ENCODE data around the gene ARHGAP4.

ARHGAP4 gene

GRCh38 chrX:153869473-153870287 lies 56.4 kb downstream of the ARHGAP4 start:
- H3K4me3 ChIP-seq (ENCODE audit: low read depth, low read length): no peak overlapping the region
- no peaks in the 10 kb centered on the region for H3K27me3 ChIP-seq (ENCODE audit: control insufficient read depth, insufficient read depth, low read length)
- peaks cover 42% of the 10 kb centered on the region for H3K9me3 ChIP-seq (ENCODE audit: control insufficient read depth, insufficient read depth, low read length)
- H3K9ac ChIP-seq (ENCODE audit: low read depth, low read length): no peak overlapping the region
- H3K36me3 ChIP-seq (ENCODE audit: control insufficient read depth, insufficient read depth, low read length): peaks cover 11% of the 10 kb centered on the region; the same call in 1 of the 2 replicates
- no peak overlapping the region for H3K27ac ChIP-seq (ENCODE audit: low read depth, low read length)
- no peaks in the 10 kb centered on the region for H3K4me1 ChIP-seq (ENCODE audit: control insufficient read depth, insufficient read depth, low read length)

- Histone ChIP-seq H3K4me3 (ENCODE audit: low read depth, low read length) (no peak overlapping the region), H3K36me3 (ENCODE audit: control insufficient read depth, insufficient read depth, low read length) (peaks cover 11% of the 10 kb centered on the region; the same call in 1 of the 2 replicates), H3K4me1 (ENCODE audit: control insufficient read depth, insufficient read depth, low read length) (no peaks in the 10 kb centered on the region), H3K9ac (ENCODE audit: low read depth, low read length) (no peak overlapping the region), H3K27me3 (ENCODE audit: control insufficient read depth, insufficient read depth, low read length) (no peaks in the 10 kb centered on the region), H3K9me3 (ENCODE audit: control insufficient read depth, insufficient read depth, low read length) (peaks cover 44% of the 10 kb centered on the region), H3K27ac (ENCODE audit: low read depth, low read length) (no peak overlapping the region)
These were observed 57.2 kb downstream of the ARHGAP4 start for GRCh38 chrX:153868576-153869472.

- peaks cover 48% of the 10 kb centered on the region for H3K9me3 ChIP-seq (ENCODE audit: control insufficient read depth, insufficient read depth, low read length)
- H3K4me1 ChIP-seq (ENCODE audit: control insufficient read depth, insufficient read depth, low read length): peaks cover 4% of the 10 kb centered on the region; the same call in 1 of the 2 replicates
- no peak overlapping the region for H3K9ac ChIP-seq (ENCODE audit: low read depth, low read length)
- H3K36me3 ChIP-seq (ENCODE audit: control insufficient read depth, insufficient read depth, low read length): peaks cover 11% of the 10 kb centered on the region
- H3K4me3 ChIP-seq (ENCODE audit: low read depth, low read length): no peak overlapping the region
- no peaks in the 10 kb centered on the region for H3K27me3 ChIP-seq (ENCODE audit: control insufficient read depth, insufficient read depth, low read length)
- H3K27ac ChIP-seq (ENCODE audit: low read depth, low read length): no peak overlapping the region
These were observed 58.4 kb downstream of the ARHGAP4 start for GRCh38 chrX:153867671-153868070.

- Histone ChIP-seq H3K9ac (ENCODE audit: low read depth, low read length) (no peak overlapping the region), H3K27ac (ENCODE audit: low read depth, low read length) (no peak overlapping the region), H3K4me1 (ENCODE audit: control insufficient read depth, insufficient read depth, low read length) (peaks cover 6% of the 10 kb centered on the region; the same call in 1 of the 2 replicates), H3K36me3 (ENCODE audit: control insufficient read depth, insufficient read depth, low read length) (peaks cover 11% of the 10 kb centered on the region), H3K27me3 (ENCODE audit: control insufficient read depth, insufficient read depth, low read length) (no peaks in the 10 kb centered on the region), H3K4me3 (ENCODE audit: low read depth, low read length) (no peak overlapping the region), H3K9me3 (ENCODE audit: control insufficient read depth, insufficient read depth, low read length) (peaks cover 47% of the 10 kb centered on the region)
These were observed 58.9 kb downstream of the ARHGAP4 start for GRCh38 chrX:153867139-153867538.

- Histone ChIP-seq H3K36me3 (ENCODE audit: control insufficient read depth, insufficient read depth, low read length) (peaks cover 11% of the 10 kb centered on the region), H3K27me3 (ENCODE audit: control insufficient read depth, insufficient read depth, low read length) (no peaks in the 10 kb centered on the region), H3K9ac (ENCODE audit: low read depth, low read length) (no peak overlapping the region), H3K4me1 (ENCODE audit: control insufficient read depth, insufficient read depth, low read length) (peaks cover 6% of the 10 kb centered on the region; the same call in 1 of the 2 replicates), H3K27ac (ENCODE audit: low read depth, low read length) (no peak overlapping the region), H3K4me3 (ENCODE audit: low read depth, low read length) (no peak overlapping the region), H3K9me3 (ENCODE audit: control insufficient read depth, insufficient read depth, low read length) (peaks cover 45% of the 10 kb centered on the region)
These were observed 59.6 kb downstream of the ARHGAP4 start for GRCh38 chrX:153866302-153867019.

- Histone ChIP-seq H3K4me1 (ENCODE audit: control insufficient read depth, insufficient read depth, low read length) (peaks cover 6% of the 10 kb centered on the region; the same call in 1 of the 2 replicates), H3K27me3 (ENCODE audit: control insufficient read depth, insufficient read depth, low read length) (no peaks in the 10 kb centered on the region), H3K27ac (ENCODE audit: low read depth, low read length) (no peak overlapping the region), H3K9me3 (ENCODE audit: control insufficient read depth, insufficient read depth, low read length) (peaks cover 42% of the 10 kb centered on the region), H3K4me3 (ENCODE audit: low read depth, low read length) (no peak overlapping the region), H3K36me3 (ENCODE audit: control insufficient read depth, insufficient read depth, low read length) (peaks cover 11% of the 10 kb centered on the region), H3K9ac (ENCODE audit: low read depth, low read length) (no peak overlapping the region)
These were observed 60.4 kb downstream of the ARHGAP4 start for GRCh38 chrX:153865685-153866084.

GRCh38 chrX:153865321-153865580 lies 60.8 kb downstream of the ARHGAP4 start:
- no peaks in the 10 kb centered on the region for H3K27me3 ChIP-seq (ENCODE audit: control insufficient read depth, insufficient read depth, low read length)
- peaks cover 9% of the 10 kb centered on the region for H3K36me3 ChIP-seq (ENCODE audit: control insufficient read depth, insufficient read depth, low read length)
- H3K4me1 ChIP-seq (ENCODE audit: control insufficient read depth, insufficient read depth, low read length): peaks cover 6% of the 10 kb centered on the region; the same call in 1 of the 2 replicates
- no peak overlapping the region for H3K27ac ChIP-seq (ENCODE audit: low read depth, low read length)
- H3K9ac ChIP-seq (ENCODE audit: low read depth, low read length): no peak overlapping the region
- H3K9me3 ChIP-seq (ENCODE audit: control insufficient read depth, insufficient read depth, low read length): peaks cover 39% of the 10 kb centered on the region
- H3K4me3 ChIP-seq (ENCODE audit: low read depth, low read length): no peak overlapping the region

- Histone ChIP-seq H3K4me1 (ENCODE audit: control insufficient read depth, insufficient read depth, low read length) (peaks cover 6% of the 10 kb centered on the region; the same call in 1 of the 2 replicates), H3K36me3 (ENCODE audit: control insufficient read depth, insufficient read depth, low read length) (peaks cover 5% of the 10 kb centered on the region), H3K9ac (ENCODE audit: low read depth, low read length) (no peak overlapping the region), H3K27me3 (ENCODE audit: control insufficient read depth, insufficient read depth, low read length) (no peaks in the 10 kb centered on the region), H3K4me3 (ENCODE audit: low read depth, low read length) (no peak overlapping the region), H3K27ac (ENCODE audit: low read depth, low read length) (no peak overlapping the region), H3K9me3 (ENCODE audit: control insufficient read depth, insufficient read depth, low read length) (peaks cover 34% of the 10 kb centered on the region)
These were observed 61.3 kb downstream of the ARHGAP4 start for GRCh38 chrX:153864561-153865320.

- H3K9ac ChIP-seq (ENCODE audit: low read depth, low read length): no peak overlapping the region
- H3K27ac ChIP-seq (ENCODE audit: low read depth, low read length): no peak overlapping the region
- peaks cover 5% of the 10 kb centered on the region for H3K36me3 ChIP-seq (ENCODE audit: control insufficient read depth, insufficient read depth, low read length)
- H3K9me3 ChIP-seq (ENCODE audit: control insufficient read depth, insufficient read depth, low read length): peaks cover 34% of the 10 kb centered on the region
- no peaks in the 10 kb centered on the region for H3K27me3 ChIP-seq (ENCODE audit: control insufficient read depth, insufficient read depth, low read length)
- peaks cover 6% of the 10 kb centered on the region; the same call in 1 of the 2 replicates for H3K4me1 ChIP-seq (ENCODE audit: control insufficient read depth, insufficient read depth, low read length)
- no peak overlapping the region for H3K4me3 ChIP-seq (ENCODE audit: low read depth, low read length)
These were observed 62.0 kb downstream of the ARHGAP4 start for GRCh38 chrX:153864101-153864500.

Data from HUES48 (cell line).